DMS 273 treated with DMSO at 0.1 percent for 48 hours (cell line): ENCODE results near the gene PODNL1.
"Not testable (repeated sequence)": the region's sequence is repeated elsewhere in the genome, so short reads cannot be mapped to it uniquely, and the experiment has no call there.

Experiments used
- DNase-seq: peaks from one replicate; lab custom pipeline; 2025; lab: John Stamatoyannopoulos, UW

PODNL1 gene

GRCh38 chr19:13938301-13939064 lies at the start of gene PODNL1:
Gene PODNL1 (minus strand): TSS chr19:13938417. CDS start chr19:13938181, 236 bp downstream.
- no peak for DNase-seq

- no peak for DNase-seq
Observed at GRCh38 chr19:13987101-13987890, 49.1 kb upstream of the PODNL1 start.

- no peak for DNase-seq
Observed at GRCh38 chr19:13986348-13986904, 48.2 kb upstream of the PODNL1 start.

GRCh38 chr19:13985771-13986347 lies 47.6 kb upstream of the PODNL1 start:
- no peak for DNase-seq

GRCh38 chr19:13984875-13985741 lies 46.9 kb upstream of the PODNL1 start:
- no peak for DNase-seq

- no peak for DNase-seq
Observed at GRCh38 chr19:13984186-13984585, 46.0 kb upstream of the PODNL1 start.

GRCh38 chr19:13983213-13983889 lies 45.1 kb upstream of the PODNL1 start:
- DNase-seq: no peak

GRCh38 chr19:13982773-13983172 lies 44.6 kb upstream of the PODNL1 start:
- DNase-seq: no peak

GRCh38 chr19:13981988-13982501 lies 43.8 kb upstream of the PODNL1 start:
- DNase-seq: no peak

- DNase-seq: no peak
Observed at GRCh38 chr19:13981467-13981866, 43.2 kb upstream of the PODNL1 start.

- DNase-seq: no peak
Observed at GRCh38 chr19:13981021-13981420, 42.8 kb upstream of the PODNL1 start.

GRCh38 chr19:13980340-13980739 lies 42.1 kb upstream of the PODNL1 start:
- DNase-seq: no peak

GRCh38 chr19:13979686-13980085 lies 41.5 kb upstream of the PODNL1 start:
- DNase-seq: no peak

- no peak for DNase-seq
Observed at GRCh38 chr19:13979244-13979615, 41.0 kb upstream of the PODNL1 start.

GRCh38 chr19:13978351-13979243 lies 40.4 kb upstream of the PODNL1 start:
- DNase-seq: no peak

- no peak for DNase-seq
Observed at GRCh38 chr19:13977803-13978202, 39.6 kb upstream of the PODNL1 start.

GRCh38 chr19:13976446-13976845 lies 38.2 kb upstream of the PODNL1 start:
- no peak for DNase-seq

- no peak for DNase-seq
Observed at GRCh38 chr19:13975870-13976269, 37.7 kb upstream of the PODNL1 start.

GRCh38 chr19:13974073-13974472 lies 35.9 kb upstream of the PODNL1 start:
- no peak for DNase-seq

- not testable (repeated sequence) for DNase-seq
Observed at GRCh38 chr19:13973479-13973878, 35.3 kb upstream of the PODNL1 start.
